ENCODE results near the gene CD248.

DNA sequence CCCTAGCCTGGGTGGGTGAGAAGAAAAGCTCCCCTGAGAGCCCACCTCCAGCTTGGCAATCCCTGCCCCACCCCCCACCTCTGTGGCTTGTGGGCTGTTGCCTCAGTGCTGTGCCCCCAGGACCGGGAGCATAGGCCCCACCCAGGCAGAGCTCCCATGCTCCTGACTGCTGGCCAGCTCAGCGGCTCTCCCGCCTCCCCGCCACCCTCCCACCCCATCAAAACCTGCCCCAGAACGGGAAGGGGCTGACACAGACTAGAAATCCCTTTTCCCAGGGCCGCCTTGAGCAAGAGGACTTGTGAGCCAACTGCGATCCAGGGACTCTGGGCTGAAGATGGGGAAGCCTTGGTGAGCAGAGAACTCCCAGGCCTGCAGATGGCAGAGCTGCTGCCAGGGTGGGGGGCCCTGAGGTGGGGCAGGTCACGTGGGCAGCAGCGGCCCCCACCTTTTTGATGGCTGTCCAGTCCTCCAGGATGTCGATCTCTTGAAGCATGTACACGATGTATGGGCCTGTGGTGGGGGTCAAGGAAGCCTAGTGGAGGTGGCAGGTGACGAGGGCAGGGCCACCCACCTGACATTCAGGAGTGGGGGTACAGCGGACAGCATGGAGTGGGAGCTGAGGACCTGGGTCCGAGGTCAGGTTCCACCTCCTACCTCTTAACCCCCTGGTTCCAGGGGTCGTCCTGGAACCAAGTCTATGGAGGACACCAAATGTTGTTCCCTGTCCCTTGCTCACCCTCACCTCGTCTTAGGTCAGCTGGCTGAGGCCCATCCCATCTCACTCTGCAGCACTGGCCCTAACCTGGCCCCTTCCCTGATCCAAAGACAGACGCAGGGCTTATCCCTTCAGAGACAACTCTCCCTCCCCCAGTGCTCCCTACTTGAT, 21.7 kb upstream of the CD248 start:
- TF ChIP-seq POLR2A (IDR thresholded peaks at IDR 0.05; ENCODE audit: low read length) (no peak), CTCF (IDR thresholded peaks at IDR 0.05) (no peak)
